AG04449 (cell line): Measurements from ENCODE around the gene FHIT.
"Not testable (repeated sequence)": the region's sequence is repeated elsewhere in the genome, so short reads cannot be mapped to it uniquely, and the experiment has no call there.

Experiments
- CTCF ChIA-PET: fragments of 350-600 bp; formaldehyde crosslinking; extraction: SDS; loops from one replicate; lab custom pipeline; 2021; ENCODE audit warnings: antibody characterized with exemption; lab: Yijun Ruan, JAX
- POLR2A ChIA-PET: fragments of 400-600, 350-600 bp; formaldehyde crosslinking; extraction: SDS; loops from one replicate; lab custom pipeline; 2020; ENCODE audit warnings: antibody characterized with exemption, inconsistent platforms; lab: Yijun Ruan, JAX
- DNase-seq: peaks from one replicate; pipeline ENCODE4 v3.0.0-alpha.2; 2010; ENCODE audit warnings: low read depth, low spot score
- H3K4me3 ChIP-seq: 2 replicates; pipeline ENCODE4 v1.5.1; 2011; ENCODE audit warnings: low read depth, mild to moderate bottlenecking, control low read depth, low read length
- CTCF ChIP-seq: IDR thresholded peaks from one replicate; pipeline ENCODE4 v1.5.1; 2011; ENCODE audit warnings: mild to moderate bottlenecking, moderate library complexity, low read length, control low read depth, inconsistent platforms; ENCODE audit not compliant: insufficient read depth; ENCODE audit errors: missing control alignments

The FHIT gene

DNA sequence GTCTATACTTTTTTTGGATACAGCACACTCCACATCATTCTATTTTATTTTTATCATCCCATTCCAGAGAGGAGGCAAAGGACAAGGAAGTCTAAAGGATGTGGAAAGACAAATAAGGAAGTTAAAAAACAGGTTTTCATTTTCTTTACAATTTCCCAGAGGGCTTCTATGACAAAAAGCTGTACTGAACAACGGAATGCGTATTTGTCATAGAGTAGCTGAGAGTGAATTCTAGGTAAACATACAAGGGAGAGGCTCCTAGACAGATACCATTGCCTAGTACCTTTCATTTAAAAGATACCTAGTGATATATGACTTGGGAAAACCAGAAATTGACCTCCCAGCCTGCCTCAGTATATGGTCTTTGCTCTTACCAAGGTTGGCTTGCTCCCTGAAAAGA, 341.7 kb downstream of the FHIT start:
- TF ChIP-seq CTCF, result no peak
- ChIA-PET POLR2A (no interaction called here), CTCF (no interaction called here)
- DNase-seq, result no peak
- no peak overlapping the region for H3K4me3 ChIP-seq

DNA sequence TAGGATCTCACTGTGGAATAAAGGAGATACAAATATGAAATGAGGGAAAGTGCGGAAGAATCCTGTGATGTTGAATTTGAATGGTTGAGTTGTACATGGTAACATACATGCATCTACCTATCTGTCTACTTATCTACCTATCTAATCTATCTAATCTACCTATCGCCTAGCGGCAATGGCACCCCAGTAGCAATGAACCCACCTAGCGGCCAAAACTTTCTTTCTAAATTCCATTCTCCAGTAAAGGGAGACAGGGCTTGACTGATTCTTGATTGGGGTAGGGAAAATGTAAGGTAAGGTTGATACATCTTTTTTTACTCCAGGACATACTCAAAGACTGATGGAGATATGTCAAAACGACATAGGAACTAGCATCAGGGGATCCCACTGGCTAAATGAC, 345.0 kb downstream of the FHIT start:
- ChIA-PET CTCF (no interaction called here), POLR2A (no interaction called here)
- DNase-seq, result no peak
- TF ChIP-seq CTCF, result no peak
- no peak overlapping the region for H3K4me3 ChIP-seq

GRCh38 chr3:60898321-60898720, 352.9 kb downstream of the FHIT start:
- no peak for DNase-seq
- CTCF ChIA-PET, result no interaction called here
- POLR2A ChIA-PET, result no interaction called here
- TF ChIP-seq CTCF, result no peak
- no peak overlapping the region for H3K4me3 ChIP-seq

- no peak for TF ChIP-seq CTCF
- ChIA-PET POLR2A (no interaction called here), CTCF (no interaction called here)
- no peak for DNase-seq
- H3K4me3 ChIP-seq, result no peak overlapping the region
Observed at GRCh38 chr3:60893946-60894345, 357.3 kb downstream of the FHIT start.

DNA sequence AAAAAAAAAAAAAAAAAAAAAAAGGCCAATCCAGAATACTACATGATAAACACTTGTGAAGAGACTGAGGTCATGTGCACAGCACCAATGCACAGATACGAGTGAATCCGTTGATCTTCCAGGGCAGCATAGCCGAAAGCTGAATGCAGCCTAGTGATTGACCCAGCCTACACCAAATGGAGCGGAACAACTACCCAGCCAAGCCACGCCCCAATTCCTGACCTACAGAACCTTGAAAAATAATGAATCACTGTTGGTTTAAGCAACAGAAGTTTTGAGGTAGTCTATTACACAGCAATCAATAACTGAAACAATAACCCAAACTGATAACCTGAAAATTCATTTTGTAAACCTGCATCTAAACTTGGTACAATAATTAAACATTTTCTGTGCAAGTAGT, 361.0 kb downstream of the FHIT start:
- TF ChIP-seq CTCF, result no peak
- DNase-seq, result no peak
- no peak overlapping the region for H3K4me3 ChIP-seq
- POLR2A ChIA-PET, result no interaction called here
- CTCF ChIA-PET, result no interaction called here

DNA sequence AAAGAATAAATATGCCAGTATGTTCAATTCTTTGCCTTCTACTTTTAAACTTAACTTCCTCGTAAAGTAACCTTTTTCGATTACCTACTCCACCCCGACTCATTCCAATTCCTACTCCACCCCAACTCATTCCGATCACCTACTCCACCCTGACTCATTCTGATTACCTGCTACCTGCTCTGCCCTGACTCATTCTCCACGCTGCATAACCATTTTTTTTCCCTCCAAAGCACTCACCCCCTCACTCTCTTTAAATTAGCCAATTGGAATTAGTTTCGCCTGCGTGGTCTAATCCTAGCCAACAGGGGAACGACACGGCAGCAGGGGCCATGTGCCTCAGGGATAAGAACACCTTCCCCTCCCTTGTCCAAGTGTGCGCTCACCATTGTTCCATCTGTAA, 362.3 kb downstream of the FHIT start:
- POLR2A ChIA-PET, CTCF ChIA-PET, H3K4me3 ChIP-seq, DNase-seq: not testable (repeated sequence)

DNA sequence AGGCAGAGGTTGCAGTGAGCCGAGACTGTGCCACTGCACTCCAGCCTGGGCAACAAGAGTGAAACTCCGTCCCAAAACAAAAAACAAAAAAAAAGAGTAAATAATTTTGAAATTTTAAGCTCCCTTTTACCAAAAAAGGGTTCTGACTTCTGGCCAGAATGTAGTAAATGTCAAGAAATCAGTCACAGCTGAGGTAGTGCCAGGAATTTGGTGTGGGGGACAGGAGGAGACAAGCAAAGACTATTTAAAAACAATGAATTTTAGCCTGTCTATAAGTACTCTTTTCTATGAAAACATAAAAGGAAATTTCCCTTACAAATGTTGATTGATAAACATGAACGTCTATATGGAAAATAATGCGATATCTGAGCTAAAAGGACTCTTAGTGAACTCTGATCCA, 363.7 kb downstream of the FHIT start:
- POLR2A ChIA-PET, result no interaction called here
- no peak overlapping the region for H3K4me3 ChIP-seq
- CTCF ChIA-PET, result interaction anchor here (1.5 kb wide), 1 partner anchor 11 kb away, joined by 4 read pairs; no protein-coding TSS in a partner anchor
- no peak for DNase-seq
- TF ChIP-seq CTCF, result no peak
